Activated naive CD4-positive, alpha-beta T cell treated with anti-CD3 and anti-CD28 coated beads, Interleukin-2, amount 50 U/mL, for 72 hours (primary cell): ENCODE data around the gene CHKB. TPM values are rescaled to one million over a fixed set of nuclear protein-coding genes. Genes with fewer than 3 reads are reported as not detected.

Experiments used
- ATAC-seq, 2 donors: fragments of 150-1000 bp; cut with Tn5 transposase; 2 replicates each; pipeline ENCODE4 v1.10.0; 2021; ENCODE audit warnings: mild to moderate bottlenecking in 2 of 2, moderate library complexity in 2 of 2
- DNase-seq, 2 donors: peaks; one replicate each; pipeline ENCODE4 v3.0.0; 2021 to 2022; ENCODE audit warnings: low spot score in 2 of 2
- H3K27ac Mint-ChIP-seq, 2 donors: one replicate each; pipeline ENCODE4 v1.8.0; 2022; ENCODE audit warnings: mild to moderate bottlenecking in 2 of 2, mixed read lengths in 2 of 2
- H3K36me3 Mint-ChIP-seq, 2 donors: one replicate each; pipeline ENCODE4 v1.8.0; 2022; ENCODE audit warnings: mixed read lengths in 2 of 2
- H3K9me3 Mint-ChIP-seq, 2 donors: one replicate each; pipeline ENCODE4 v1.8.0; 2022; ENCODE audit warnings: mixed read lengths in 2 of 2
- total RNA-seq, 2 donors: library from RNA; stranded (reverse); gene quantifications; one replicate each; pipeline ENCODE4 v1.2.3, GENCODE V29; 2022

CHKB gene
- total RNA-seq, 2 donors from 2014 or later = 83.8 to 127 TPM

DNA sequence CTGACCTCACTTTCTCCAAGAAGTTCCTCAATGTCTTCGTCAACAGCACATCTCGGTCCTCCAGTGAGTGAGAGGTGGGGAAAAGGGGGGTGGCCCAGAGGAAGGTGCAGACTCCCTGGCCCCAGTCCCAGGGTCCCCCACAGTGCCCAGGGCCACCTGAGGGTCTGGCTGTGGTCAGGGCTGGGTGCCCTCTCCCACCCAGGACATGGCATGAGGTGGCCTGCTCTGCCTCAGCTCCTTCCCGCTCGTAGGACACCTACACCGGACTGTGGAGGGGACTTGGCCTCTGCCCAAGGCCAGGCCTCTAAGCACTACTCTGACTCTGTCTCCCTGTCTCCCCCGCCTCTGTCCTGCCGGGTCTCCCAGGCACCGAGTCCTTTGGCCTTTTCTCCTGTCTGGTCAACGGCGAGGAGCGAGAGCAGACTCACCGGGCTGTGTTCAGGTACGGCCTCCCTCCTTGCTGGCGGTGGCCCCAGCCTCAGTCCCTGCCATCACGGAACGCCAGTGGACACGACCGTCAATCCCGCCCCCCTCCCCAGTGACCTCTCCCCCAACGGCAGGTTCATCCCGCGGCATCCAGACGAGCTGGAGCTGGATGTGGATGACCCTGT is 22.5 kb upstream of the CHKB start:
- DNase-seq (no peak), ATAC-seq (no peak)
- Mint-ChIP-seq H3K9me3 (no peaks in the 10 kb centered on the region), H3K27ac (no peak overlapping the region), H3K36me3 (peaks cover 0 to 10% of the 10 kb centered on the region in 2 donors)

DNA sequence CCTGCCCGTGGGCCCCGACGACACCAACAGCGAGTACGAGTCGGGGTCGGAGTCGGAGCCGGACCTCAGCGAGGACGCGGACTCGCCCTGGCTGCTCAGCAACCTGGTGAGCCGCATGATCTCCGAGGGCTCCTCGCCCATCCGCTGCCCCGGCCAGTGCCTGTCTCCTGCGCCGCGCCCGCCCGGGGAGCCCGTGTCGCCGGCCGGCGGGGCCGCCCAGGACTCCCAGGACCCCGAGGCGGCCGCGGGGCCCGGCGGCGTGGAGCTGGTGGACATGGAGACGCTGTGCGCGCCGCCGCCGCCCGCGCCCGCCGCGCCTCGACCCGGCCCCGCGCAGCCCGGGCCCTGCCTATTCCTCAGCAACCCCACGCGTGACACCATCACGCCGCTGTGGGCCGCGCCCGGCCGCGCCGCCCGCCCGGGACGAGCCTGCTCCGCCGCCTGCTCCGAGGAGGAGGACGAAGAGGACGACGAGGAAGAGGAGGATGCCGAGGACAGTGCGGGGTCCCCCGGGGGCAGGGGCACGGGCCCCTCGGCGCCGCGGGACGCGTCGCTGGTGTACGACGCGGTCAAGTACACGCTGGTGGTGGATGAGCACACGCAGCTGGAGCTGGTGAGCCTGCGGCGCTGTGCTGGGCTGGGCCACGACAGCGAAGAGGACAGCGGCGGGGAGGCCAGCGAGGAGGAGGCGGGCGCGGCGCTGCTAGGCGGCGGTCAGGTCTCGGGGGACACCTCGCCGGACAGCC is 21.8 kb upstream of the CHKB start:
- peaks cover 0 to 10% of the 10 kb centered on the region in 2 donors for H3K36me3 Mint-ChIP-seq
- ATAC-seq (no peak), DNase-seq (no peak)
- H3K27ac Mint-ChIP-seq = no peak overlapping the region
- H3K9me3 Mint-ChIP-seq = no peaks in the 10 kb centered on the region

DNA sequence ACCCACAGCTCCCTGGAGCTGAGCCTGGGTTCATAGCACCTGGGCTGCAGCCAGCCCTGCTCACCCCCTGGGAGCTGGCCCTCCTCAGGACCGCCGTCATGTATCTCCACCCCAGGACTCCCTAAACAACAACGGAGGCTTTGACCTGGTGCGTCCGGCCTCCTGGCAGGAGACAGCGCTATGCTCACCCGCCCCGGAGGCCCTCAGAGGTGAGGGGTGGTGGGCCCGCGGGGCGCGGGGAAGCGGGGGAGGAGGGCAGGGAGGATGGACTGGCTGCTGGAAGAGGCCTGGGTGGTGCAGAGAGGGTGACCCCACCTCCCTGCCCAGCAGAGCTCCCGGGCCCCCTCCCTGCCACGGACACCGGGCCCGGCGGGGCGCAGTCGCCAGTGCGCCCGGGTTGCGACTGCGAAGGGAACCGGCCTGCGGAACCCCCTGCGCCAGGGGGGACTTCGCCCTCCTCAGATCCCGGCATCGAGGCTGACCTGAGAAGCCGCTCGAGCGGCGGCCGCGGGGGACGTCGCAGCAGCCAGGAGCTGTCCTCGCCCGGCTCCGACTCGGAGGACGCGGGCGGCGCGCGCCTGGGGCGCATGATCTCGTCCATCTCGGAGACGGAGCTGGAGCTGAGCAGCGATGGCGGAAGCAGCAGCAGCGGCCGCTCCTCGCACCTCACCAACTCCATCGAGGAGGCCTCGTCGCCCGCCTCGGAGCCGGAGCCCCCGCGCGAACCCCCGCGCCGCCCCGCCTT is 21.0 kb upstream of the CHKB start:
- DNase-seq (no peak), ATAC-seq (no peak)
- Mint-ChIP-seq H3K9me3 (no peaks in the 10 kb centered on the region), H3K36me3 (peaks cover 0 to 10% of the 10 kb centered on the region in 2 donors), H3K27ac (no peak overlapping the region)

DNA sequence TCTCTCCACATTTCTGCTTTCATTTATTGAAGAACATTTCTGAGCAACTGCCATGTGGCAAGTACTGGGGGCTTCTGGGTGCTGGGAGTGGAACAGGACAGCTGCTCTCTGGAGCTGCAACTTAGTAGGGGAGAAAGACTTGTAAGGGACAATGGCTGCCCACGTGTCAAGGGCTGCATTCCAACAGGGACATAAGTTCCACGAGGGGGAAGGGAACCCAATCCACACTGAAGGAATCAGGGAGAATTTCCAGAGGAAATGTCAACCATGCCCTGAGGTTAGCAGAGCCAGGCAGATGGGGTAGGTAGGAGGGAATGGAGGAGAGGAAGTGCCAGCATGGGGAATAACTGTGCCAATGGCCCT is 19.7 kb upstream of the CHKB start:
- ATAC-seq (no peak), DNase-seq (no peak)
- Mint-ChIP-seq H3K27ac (no peak overlapping the region), H3K36me3 (peaks cover 0 to 10% of the 10 kb centered on the region in 2 donors), H3K9me3 (no peaks in the 10 kb centered on the region)

DNA sequence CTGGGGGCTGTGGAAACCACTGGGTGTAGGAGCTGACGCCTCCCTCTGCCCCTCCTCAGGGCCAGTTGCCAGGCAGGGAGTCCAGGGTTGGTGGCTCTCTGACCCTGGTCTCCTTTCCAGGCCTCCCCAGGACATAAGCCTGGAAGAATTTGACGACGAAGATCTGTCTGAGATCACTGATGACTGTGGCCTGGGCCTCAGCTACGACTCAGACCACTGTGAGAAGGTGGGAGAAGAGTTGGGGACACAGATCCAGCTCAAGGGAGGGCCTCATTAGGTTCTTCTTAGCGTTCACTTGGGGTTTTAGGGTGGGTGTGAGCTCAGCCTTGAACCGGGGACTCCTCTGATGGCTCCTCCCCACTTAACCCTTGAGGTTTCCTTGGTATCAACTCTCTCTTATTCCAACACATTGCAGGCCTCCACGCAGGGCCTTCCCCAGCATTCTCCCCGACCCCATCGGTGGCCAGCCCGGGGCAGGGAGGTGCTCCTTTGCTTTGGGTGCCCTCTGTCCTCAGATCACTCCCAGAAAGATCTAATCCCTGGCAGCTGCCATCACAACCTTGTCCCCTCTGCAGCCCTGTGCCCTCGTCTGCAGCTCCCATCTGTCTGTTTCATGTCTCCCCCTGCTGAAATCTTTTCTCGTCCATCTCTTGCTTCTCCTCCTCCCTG is 19.2 kb upstream of the CHKB start:
- no peak overlapping the region for H3K27ac Mint-ChIP-seq

DNA sequence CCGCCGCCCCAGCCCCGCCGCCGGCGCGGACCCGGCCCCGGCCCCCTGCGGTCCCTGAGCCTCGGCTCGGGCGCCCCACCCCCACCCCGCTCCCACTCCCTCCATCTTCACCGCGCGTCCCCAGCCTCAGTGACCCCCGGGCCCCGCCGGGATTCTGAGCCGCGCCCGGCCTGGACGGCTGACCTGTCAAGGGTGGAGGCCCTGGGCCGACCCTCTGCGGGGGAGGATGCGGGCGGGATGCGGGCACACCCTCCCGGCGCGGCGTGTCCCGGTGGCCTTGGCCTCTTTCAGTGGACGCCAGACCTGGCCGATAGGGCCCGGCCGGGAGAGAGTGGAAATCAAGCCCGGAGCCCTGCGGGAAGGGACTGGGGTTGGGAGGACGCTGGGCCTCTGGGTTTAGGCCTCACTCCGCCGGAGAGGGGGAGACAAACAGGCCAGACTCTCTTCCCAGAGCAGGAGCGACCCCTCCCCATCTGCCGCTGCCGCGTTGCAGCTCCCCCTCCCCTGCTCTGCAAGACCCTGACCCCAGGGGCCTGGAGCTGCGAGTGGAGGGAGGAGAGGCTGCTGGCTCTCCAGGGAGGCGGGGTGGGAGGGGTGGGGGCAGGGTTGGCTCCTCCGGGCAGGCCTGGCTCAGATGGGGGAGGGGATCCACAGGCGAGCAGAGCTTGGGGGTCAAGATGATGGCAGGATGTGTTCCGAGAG is 18.5 kb upstream of the CHKB start:
- Mint-ChIP-seq H3K36me3 (peaks cover 0 to 18% of the 10 kb centered on the region in 2 donors), H3K9me3 (no peaks in the 10 kb centered on the region), H3K27ac (no peak overlapping the region)
- no peak for DNase-seq
- no peak for ATAC-seq

More for the DNA sequence above, 19.2 kb upstream of the CHKB start:
- H3K9me3 Mint-ChIP-seq = no peaks in the 10 kb centered on the region
- H3K36me3 Mint-ChIP-seq = peaks cover 0 to 15% of the 10 kb centered on the region in 2 donors
- ATAC-seq (no peak), DNase-seq (no peak)

DNA sequence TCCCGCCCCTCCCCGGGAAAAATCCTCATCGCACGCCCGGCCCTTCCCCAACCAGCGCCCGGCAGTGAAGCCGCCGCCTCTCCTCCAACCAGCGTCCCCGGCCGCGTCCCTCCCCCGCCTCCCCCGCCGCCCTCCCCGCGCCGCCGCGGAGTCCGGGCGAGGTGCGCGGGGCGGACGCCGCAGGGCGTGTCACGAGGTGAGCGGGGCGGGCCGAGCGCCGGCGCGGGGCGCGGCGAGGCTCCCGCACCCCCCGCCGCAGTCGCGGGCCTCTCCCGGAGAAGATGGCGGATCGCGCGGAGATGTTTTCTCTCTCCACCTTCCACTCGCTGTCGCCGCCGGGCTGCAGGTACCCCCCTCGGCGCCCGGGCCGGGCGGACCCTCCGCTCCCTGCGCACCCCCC is 17.9 kb upstream of the CHKB start, which contains the start of gene MAPK8IP2:
MAPK8IP2 (plus strand) TSS at position 256 of the 400 bp plus-strand sequence; CDS start at position 282, 26 bp downstream.
- Mint-ChIP-seq H3K9me3 (no peaks in the 10 kb centered on the region), H3K27ac (no peak within 1 kb of the TSS), H3K36me3 (peaks cover 0 to 18% of the 10 kb centered on the region in 2 donors)
- DNase-seq = no peak
- ATAC-seq = peak; percentile 43 to 59

DNA sequence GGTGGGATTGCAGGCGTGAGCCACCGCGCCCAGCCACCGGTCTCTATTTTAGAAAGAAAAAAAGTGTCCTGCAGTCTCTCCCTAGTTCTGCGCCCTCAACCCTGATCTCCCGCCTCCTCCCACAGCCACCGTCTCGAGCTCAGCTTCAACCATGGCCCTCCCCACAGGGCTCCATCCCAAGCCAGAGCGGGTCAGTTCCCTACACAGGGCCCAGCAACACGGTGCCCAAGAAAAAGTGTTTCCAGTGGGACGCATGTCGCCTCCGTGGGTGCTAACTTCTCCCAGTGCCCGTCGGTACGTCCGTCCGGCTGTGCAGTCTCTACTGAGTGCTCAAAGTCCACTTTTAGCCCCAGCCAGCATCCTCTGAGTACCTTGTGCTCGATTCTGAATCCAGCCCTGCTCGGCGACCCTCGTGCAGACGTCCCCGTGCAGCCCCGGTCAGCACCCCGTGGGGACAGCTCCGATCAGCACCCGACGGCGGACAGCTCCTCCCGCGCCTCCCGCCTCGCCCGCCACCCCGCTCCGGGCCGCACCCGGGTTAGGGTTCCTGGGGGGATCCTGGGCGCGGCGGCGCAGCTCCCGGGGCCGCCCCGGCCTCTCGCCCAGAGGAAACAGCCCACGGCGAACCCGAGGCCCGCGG is 17.3 kb upstream of the CHKB start:
- peak; percentile 54 to 79 for ATAC-seq
- H3K9me3 Mint-ChIP-seq = no peaks in the 10 kb centered on the region
- H3K27ac Mint-ChIP-seq = no peak overlapping the region
- DNase-seq = peak in 1 of 2 donors; percentile 83
- peaks cover 0 to 18% of the 10 kb centered on the region in 2 donors for H3K36me3 Mint-ChIP-seq

DNA sequence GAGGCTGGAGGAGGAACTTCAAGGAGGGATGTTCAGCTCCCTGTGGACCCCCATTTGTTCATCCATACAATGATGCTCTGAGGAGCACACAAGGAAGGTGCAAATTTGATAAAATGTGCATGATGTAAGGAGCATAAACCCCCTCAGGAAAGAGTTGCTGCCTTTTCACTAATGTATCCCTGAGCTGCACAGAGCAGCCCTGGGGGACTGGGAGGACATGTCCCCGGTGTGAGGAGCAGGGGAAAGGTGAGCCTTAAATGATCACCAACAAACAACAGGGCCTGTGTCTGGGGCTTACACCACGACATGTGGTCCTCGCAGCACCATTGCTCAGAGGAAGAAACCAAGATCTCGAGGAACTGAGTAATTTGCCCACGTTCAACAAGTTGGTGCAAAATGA is 14.4 kb upstream of the CHKB start:
- H3K27ac Mint-ChIP-seq = no peak overlapping the region
- H3K9me3 Mint-ChIP-seq = no peaks in the 10 kb centered on the region
- H3K36me3 Mint-ChIP-seq = peaks cover 0 to 14% of the 10 kb centered on the region in 2 donors
- ATAC-seq (no peak), DNase-seq (no peak)

DNA sequence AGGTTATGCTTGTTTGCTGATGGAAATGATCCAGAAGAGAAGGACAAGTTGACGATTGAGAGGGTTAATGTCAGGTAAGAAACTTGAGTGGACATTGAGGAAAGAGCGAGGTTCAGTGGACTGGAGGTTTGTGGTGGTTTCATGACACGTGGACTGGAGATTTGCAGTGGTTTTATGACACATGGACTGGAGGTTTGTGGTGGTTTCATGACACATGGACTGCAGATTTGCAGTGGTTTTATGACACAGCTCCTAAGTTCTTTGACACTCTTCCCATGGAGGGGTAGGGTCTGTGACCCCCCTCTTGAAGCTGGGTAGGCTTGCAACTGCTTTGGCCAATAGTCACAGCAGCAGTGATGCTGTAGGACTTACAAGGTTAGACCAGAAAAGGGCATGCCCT is 12.5 kb upstream of the CHKB start:
- Mint-ChIP-seq H3K9me3 (no peaks in the 10 kb centered on the region), H3K27ac (no peak overlapping the region), H3K36me3 (peaks cover 0 to 8% of the 10 kb centered on the region in 2 donors)
- DNase-seq = no peak
- peak in 1 of 2 donors; percentile 51 for ATAC-seq

DNA sequence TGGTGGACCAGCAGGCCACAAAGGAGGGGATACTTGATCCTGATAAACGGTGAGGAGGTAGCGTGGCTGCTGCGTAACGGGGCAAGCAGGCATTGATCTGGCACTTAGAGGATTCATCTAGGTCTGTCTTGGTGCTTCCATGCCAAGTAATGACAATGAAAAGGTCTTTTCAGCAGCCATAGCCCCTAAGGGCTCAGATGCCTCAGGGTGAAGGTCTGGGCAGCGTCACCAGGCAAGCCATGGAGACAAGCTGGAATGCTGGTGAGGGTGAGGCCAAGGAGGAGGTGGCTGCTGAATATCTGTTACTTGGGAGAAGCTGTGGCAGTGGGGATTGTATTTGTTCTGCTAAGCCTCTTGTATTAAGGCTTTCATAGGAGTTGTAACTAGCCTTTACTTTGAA is 4.8 kb upstream of the CHKB start:
- Mint-ChIP-seq H3K36me3 (peaks cover 5 to 6% of the 10 kb centered on the region in 2 donors), H3K9me3 (no peaks in the 10 kb centered on the region), H3K27ac (peak overlapping the region in 1 of 2 donors; percentile 12)
- no peak for DNase-seq
- no peak for ATAC-seq

DNA sequence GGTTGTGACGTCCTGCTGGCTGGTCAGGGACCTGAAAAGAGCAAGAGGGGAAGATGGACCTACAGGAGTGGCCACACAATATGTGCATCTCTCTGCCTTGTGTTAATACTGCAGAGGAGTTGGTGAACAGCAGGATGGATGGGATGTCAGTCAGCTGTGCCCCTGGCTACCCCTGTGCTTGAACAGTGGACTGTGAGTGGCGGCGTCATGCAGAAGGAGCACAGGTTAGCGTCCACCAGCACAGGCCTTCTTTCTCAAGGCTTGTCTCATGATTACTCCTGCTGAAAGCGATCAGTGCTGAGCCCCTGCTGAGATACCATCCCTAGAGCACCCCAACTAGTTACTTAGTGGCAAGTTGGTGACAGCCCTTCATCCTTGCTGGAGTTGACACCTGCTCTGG is 3.8 kb upstream of the CHKB start:
- DNase-seq (no peak), ATAC-seq (no peak)
- Mint-ChIP-seq H3K9me3 (no peaks in the 10 kb centered on the region), H3K27ac (no peak overlapping the region), H3K36me3 (peaks cover 5 to 6% of the 10 kb centered on the region in 2 donors)

DNA sequence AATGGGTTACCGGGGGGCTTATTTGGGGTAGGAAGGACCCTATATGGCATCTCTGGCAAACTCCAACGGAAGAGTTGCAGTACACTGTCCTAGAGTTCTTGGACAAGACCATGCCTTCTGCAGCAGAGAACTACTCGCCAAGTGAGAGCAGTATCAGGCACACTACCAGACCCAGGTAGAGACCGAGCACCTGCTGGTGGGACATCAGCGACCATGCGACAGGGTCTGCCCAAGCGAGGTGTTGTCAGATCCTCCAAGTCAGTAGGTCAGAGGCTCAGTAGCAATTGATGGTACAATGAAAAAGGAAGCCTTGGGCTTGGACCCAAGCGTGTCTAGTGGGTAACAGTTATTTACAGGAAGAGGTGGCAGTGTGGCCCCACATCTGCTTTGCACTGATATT is 3.1 kb upstream of the CHKB start:
- Mint-ChIP-seq H3K36me3 (peaks cover 5 to 6% of the 10 kb centered on the region in 2 donors), H3K27ac (no peak overlapping the region), H3K9me3 (no peaks in the 10 kb centered on the region)
- ATAC-seq = no peak
- DNase-seq = no peak

DNA sequence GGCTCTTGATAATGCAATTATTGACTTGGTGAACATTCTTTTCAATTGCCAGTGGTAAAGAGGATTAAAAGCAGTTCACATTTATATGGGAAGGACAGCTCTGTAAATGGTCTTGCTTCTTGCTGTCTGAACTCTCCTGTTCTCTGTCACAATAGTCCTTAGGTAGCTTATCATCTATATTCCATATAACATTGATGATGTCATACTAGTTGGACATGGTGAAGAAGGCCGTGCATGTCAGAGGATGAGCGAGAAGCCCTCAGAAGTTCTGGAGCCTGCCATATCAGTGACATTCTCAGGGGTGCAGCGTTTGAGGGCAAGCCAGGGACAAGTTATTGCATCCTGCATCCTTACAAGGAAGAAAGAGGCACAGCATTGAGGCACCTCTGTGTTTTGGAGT is 2.6 kb upstream of the CHKB start:
- H3K36me3 Mint-ChIP-seq = peaks cover 5 to 6% of the 10 kb centered on the region in 2 donors
- no peak overlapping the region for H3K27ac Mint-ChIP-seq
- DNase-seq (no peak), ATAC-seq (no peak)
- H3K9me3 Mint-ChIP-seq = no peaks in the 10 kb centered on the region

DNA sequence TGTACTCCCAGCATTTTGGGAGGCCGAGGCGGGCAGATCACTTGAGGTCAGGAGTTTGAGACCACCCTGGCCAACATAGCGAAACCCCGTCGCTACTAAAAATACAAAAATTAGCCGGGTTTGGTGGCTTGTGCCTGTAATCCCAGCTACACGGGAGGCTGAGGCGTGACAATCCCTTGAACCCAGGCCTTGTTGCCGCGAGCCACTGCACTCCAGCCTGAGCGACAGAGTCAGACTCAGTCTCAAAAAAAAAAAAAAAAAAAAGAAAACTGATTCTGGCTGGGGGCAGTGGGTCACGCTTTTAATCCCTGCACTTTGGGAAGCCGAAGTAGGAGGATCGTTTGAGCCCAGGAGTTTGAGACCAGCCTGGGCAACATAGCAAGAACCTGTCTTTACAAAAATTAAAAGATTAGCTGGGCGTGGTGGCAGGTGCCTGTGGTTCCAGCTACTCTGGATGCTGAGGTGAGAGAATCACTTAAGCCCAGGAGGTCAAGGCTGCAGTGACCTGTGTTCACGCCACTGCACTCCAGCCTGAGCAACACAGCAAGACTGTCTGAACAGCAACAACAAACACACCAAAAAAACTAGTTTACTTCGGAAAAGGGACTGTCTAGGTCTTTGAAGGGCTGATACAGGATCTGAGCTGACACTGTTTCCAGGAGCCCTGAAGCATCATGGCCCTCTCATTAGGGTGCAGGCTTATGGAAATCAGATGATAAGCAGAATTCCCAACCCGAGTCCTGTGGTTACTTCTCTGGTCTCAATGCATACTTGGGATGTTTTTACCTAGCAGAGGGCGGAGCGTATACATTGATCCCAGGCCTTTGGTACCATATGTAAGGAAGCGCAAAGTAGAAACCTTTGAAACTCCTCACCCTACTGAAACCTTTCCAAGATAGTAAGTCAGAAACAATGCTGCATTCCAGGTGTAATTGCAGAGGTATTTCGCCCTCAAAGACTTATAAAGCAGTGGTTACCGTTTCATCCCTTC is 1.8 kb upstream of the CHKB start:
- Mint-ChIP-seq H3K9me3 (no peaks in the 10 kb centered on the region), H3K36me3 (peaks cover 5 to 15% of the 10 kb centered on the region in 2 donors), H3K27ac (peak overlapping the region in 1 of 2 donors; percentile 98)
- DNase-seq (no peak), ATAC-seq (no peak)
